C4-2B (cell line): ENCODE results near the gene POMP.

Experiments used
- H3K27ac ChIP-seq: fragments of 450-650 bp; 2 replicates; pipeline ENCODE4 v1.5.1; 2017
- ZFX ChIP-seq: fragments of 450-650 bp; IDR thresholded peaks from 2 replicates; pipeline ENCODE4 v1.6.1; 2017
- TF ChIP-seq, protein P1 (sequence below): fragments of 450-650 bp; conservative IDR thresholded peaks from 2 replicates; pipeline ENCODE4 v1.5.1; 2017; ENCODE audit warnings: mild to moderate bottlenecking

The POMP gene

GRCh38 chr13:28699246-28699645 is 40.3 kb downstream of the POMP start:
- H3K27ac ChIP-seq, result no peak overlapping the region
- no peak for TF ChIP-seq ZFX
- TF ChIP-seq, protein P1, sequence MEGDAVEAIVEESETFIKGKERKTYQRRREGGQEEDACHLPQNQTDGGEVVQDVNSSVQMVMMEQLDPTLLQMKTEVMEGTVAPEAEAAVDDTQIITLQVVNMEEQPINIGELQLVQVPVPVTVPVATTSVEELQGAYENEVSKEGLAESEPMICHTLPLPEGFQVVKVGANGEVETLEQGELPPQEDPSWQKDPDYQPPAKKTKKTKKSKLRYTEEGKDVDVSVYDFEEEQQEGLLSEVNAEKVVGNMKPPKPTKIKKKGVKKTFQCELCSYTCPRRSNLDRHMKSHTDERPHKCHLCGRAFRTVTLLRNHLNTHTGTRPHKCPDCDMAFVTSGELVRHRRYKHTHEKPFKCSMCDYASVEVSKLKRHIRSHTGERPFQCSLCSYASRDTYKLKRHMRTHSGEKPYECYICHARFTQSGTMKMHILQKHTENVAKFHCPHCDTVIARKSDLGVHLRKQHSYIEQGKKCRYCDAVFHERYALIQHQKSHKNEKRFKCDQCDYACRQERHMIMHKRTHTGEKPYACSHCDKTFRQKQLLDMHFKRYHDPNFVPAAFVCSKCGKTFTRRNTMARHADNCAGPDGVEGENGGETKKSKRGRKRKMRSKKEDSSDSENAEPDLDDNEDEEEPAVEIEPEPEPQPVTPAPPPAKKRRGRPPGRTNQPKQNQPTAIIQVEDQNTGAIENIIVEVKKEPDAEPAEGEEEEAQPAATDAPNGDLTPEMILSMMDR, result no peak

DNA sequence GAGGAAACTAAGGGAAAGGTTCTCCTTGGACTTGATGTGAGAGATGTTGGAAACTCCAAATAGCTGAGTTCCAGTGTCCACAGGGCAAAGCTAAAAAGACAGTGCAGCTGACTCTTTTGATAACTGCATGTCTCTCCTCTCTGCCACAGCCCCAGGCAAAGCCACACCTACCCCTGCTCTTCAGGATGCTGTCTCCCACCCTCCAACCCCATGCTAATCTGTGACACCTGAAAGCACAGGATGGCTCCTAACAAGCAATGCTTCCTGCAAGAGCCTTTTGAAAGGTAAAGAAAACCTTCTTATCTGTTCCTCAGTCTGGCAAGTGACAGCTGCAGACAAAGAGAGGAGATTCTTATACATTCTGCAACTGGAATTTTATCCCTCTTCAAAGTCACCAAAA is 45.4 kb downstream of the POMP start:
- no peak overlapping the region for H3K27ac ChIP-seq
- TF ChIP-seq, protein P1, result no peak
- no peak for TF ChIP-seq ZFX

- TF ChIP-seq ZFX, result no peak
- TF ChIP-seq, protein P1, result no peak
- H3K27ac ChIP-seq, result no peak overlapping the region
Observed at GRCh38 chr13:28704919-28705318, 46.0 kb downstream of the POMP start.

- TF ChIP-seq, protein P1, result no peak
- TF ChIP-seq ZFX, result no peak
- H3K27ac ChIP-seq, result no peak overlapping the region
Observed at GRCh38 chr13:28705461-28706083, 46.6 kb downstream of the POMP start.

DNA sequence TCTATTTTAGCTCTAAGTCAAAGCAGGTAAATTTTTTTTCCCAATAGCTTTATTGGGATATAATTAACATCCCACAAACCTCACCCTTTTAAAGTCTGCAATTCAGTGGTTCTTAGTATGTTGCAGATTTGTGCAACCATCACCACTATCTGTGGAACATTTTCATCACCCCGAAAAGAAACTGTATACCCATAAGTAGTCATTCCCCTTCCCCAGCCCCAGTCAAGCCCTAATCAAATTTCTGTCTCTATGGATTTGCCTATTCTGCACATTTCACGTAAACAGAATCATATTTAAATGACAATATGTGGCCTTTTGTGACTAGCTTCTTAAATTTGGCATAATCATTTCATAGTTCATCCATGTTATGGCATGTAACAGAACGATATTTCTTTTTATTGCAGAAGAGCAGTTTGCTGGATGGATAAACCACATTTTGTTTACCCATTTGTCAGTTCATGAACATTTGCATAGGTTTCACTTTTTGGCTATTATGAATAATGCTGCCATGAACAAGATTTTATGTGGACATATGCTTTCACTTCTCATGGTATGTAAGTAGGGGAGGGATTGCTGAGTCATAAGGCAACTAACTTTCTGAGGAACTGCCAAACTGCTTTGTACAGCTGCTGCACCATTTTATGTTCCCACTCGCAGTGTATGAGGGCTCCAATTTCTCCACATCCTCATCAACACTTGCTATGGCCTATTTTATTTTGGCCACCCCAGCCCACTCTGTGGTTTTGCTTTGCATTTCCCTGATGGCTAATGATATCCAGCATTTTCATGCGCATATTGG is 48.9 kb downstream of the POMP start:
- TF ChIP-seq, protein P1, result no peak
- no peak for TF ChIP-seq ZFX
- no peak overlapping the region for H3K27ac ChIP-seq

- no peak overlapping the region for H3K27ac ChIP-seq
- TF ChIP-seq, protein P1, result no peak
- no peak for TF ChIP-seq ZFX
Observed at GRCh38 chr13:28710161-28710560, 51.2 kb downstream of the POMP start.

DNA sequence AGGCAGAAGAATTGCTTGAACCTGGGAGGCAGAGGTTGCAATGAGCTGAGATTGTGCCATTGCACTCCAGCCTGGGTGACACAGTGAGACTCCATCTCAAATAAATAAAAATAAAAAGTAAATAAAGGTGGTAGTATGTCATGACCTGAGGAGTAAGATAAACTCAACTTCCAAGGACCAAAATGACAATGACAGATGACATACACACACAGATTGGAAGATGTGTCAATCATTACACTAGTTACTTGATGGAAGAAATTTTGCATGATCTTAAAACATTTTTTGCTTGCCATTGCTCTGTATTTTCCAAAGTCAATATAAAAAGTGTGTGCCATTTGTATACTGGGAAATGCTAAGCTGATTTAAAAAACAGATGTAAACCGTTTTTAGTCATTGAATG is 55.7 kb downstream of the POMP start:
- H3K27ac ChIP-seq, result no peak overlapping the region
- TF ChIP-seq, protein P1, result no peak
- TF ChIP-seq ZFX, result no peak
